Measurements from ENCODE around the gene CNKSR2. TPM values are rescaled to one million over a fixed set of nuclear protein-coding genes. Genes with fewer than 3 reads are reported as not detected.

Gene CNKSR2
- total and polyA plus RNA-seq, 10 of the 15 experiments (the other 5 are each of a cell fraction or from before 2014, with no cell fraction given): 0.02 to 0.69 (median 0.18) TPM; not detected in 4

- TF ChIP-seq TARDBP (IDR thresholded peaks at IDR 0.05; ENCODE audit: borderline replicate concordance) (no peak), PAX5 (IDR thresholded peaks at IDR 0.05; ENCODE audit: borderline replicate concordance, low read depth, low read length) (no peak), BCL11A (IDR thresholded peaks at IDR 0.05; ENCODE audit: low read depth, low read length) (no peak), POLR2AphosphoS2 (IDR thresholded peaks at IDR 0.05; ENCODE audit: low read depth, low read length) (no peak)
Measured at GRCh38 chrX:21639775-21640174, 265.6 kb downstream of the CNKSR2 start (continued).

- ATAC-seq: no peak
- TF ChIP-seq USF1 (IDR thresholded peaks at IDR 0.05; ENCODE audit: borderline replicate concordance, extremely low read length, insufficient read depth, low read depth, low read length) (no peak), ATF7 (IDR thresholded peaks at IDR 0.05; ENCODE audit: low read depth) (no peak), NFYB (IDR thresholded peaks at IDR 0.05; ENCODE audit: insufficient read depth, low read depth, low read length) (no peak), STAT1 (conservative IDR thresholded peaks at IDR 0.05) (no peak), EZH2 (IDR thresholded peaks at IDR 0.05; ENCODE audit: borderline replicate concordance, control insufficient read depth, low read depth, low read length) (no peak), ZBTB11 (CRISPR knock-in tag; IDR thresholded peaks at IDR 0.05) (no peak), TCF3 (IDR thresholded peaks at IDR 0.05; ENCODE audit: borderline replicate concordance, insufficient read depth, low read depth, low read length) (no peak)
- Histone ChIP-seq H3K9ac (ENCODE audit: control insufficient read depth, insufficient read depth, low read length) (no peak overlapping the region), H3K36me3 (ENCODE audit: control insufficient read depth in 2 of 2, insufficient read depth in 2 of 2, low read length in 1 of 2) (no peaks in the 10 kb centered on the region), H3K27me3 (replicated peaks in 1 of 2; ENCODE audit: control insufficient read depth in 2 of 2, insufficient read depth in 2 of 2, low read length in 1 of 2) (no peaks in the 10 kb centered on the region), H3K79me2 (ENCODE audit: control insufficient read depth, insufficient read depth, low read length) (no peaks in the 10 kb centered on the region), H3K27ac (ENCODE audit: control insufficient read depth, insufficient read depth) (no peak overlapping the region), H4K20me1 (ENCODE audit: control insufficient read depth, insufficient read depth) (no peaks in the 10 kb centered on the region), H3K9me3 (replicated peaks; ENCODE audit: control insufficient read depth, insufficient read depth, low read length) (no peaks in the 10 kb centered on the region), H3K4me3 (no peak overlapping the region), H3K4me1 (ENCODE audit: control insufficient read depth, insufficient read depth, low read length) (no peaks in the 10 kb centered on the region), H3K4me2 (ENCODE audit: control insufficient read depth, insufficient read depth) (no peak overlapping the region), H2AFZ (ENCODE audit: control insufficient read depth, low read depth, low read length) (no peak overlapping the region)
- in situ Hi-C loops (cut with MboI): no loop called here
- SMC1A ChIA-PET (ENCODE audit: uncharacterized antibody, unreplicated experiment): no interaction called here
- no peak for DNase-seq (ENCODE audit: low read depth, low spot score)
- intact Hi-C loops (cut with micrococcal nuclease; ENCODE audit: unreplicated experiment): no loop called here
- no peak for FAIRE-seq
- BruUV-seq (replicated peaks): no TSS peak
- RAD21 ChIA-PET (ENCODE audit: unreplicated experiment): no interaction called here
- CTCF ChIA-PET: no interaction called here
- POLR2A ChIA-PET: no interaction called here
Measured at GRCh38 chrX:21645431-21645830, 271.2 kb downstream of the CNKSR2 start.

Data from GM12878 (cell line).